Endothelial cell (in vitro differentiated cells): ENCODE measurements around the gene METTL13. TPM values are rescaled to one million over a fixed set of nuclear protein-coding genes. Genes with fewer than 3 reads are reported as not detected.

ENCODE experiments used
- DNase-seq: peaks from one replicate; pipeline ENCODE4 v3.0.0; 2021; ENCODE audit warnings: low spot score
- H3K27ac Mint-ChIP-seq: one replicate; pipeline ENCODE4 v1.8.0; 2021; ENCODE audit warnings: mixed read lengths, inconsistent platforms; ENCODE audit not compliant: unreplicated experiment
- H3K27me3 Mint-ChIP-seq: one replicate; pipeline ENCODE4 v1.8.0; 2021; ENCODE audit warnings: mild to moderate bottlenecking, moderate library complexity, mixed read lengths, inconsistent platforms; ENCODE audit not compliant: unreplicated experiment
- H3K36me3 Mint-ChIP-seq: one replicate; pipeline ENCODE4 v1.8.0; 2021; ENCODE audit warnings: mild to moderate bottlenecking, low read depth, mixed read lengths, inconsistent platforms; ENCODE audit not compliant: unreplicated experiment
- H3K4me1 Mint-ChIP-seq: one replicate; pipeline ENCODE4 v1.8.0; 2021; ENCODE audit warnings: mild to moderate bottlenecking, mixed read lengths, inconsistent platforms; ENCODE audit not compliant: unreplicated experiment
- H3K4me3 Mint-ChIP-seq: one replicate; pipeline ENCODE4 v1.8.0; 2021; ENCODE audit warnings: mild to moderate bottlenecking, mixed read lengths, inconsistent platforms; ENCODE audit not compliant: unreplicated experiment
- H3K9me3 Mint-ChIP-seq: one replicate; pipeline ENCODE4 v1.8.0; 2021; ENCODE audit warnings: mixed read lengths, inconsistent platforms; ENCODE audit not compliant: unreplicated experiment
- CTCF ChIP-seq: fragments of 200-600 bp; sonication (generic); IDR thresholded peaks from one replicate; pipeline ENCODE4 v1.5.0; 2021; ENCODE audit warnings: antibody characterized with exemption; ENCODE audit not compliant: unreplicated experiment
- total RNA-seq: library from RNA; stranded (reverse); fragmentation: NEBNext Ultra II Directional; extraction: Animal tissue kit (Norgen Biotek cat#: 25700); gene quantifications from one replicate; pipeline ENCODE4 v1.2.1, GENCODE V29; 2021; ENCODE audit not compliant: unreplicated experiment

Gene METTL13
- total RNA-seq, 1 donor from 2014 or later, result 22.1 TPM

DNA sequence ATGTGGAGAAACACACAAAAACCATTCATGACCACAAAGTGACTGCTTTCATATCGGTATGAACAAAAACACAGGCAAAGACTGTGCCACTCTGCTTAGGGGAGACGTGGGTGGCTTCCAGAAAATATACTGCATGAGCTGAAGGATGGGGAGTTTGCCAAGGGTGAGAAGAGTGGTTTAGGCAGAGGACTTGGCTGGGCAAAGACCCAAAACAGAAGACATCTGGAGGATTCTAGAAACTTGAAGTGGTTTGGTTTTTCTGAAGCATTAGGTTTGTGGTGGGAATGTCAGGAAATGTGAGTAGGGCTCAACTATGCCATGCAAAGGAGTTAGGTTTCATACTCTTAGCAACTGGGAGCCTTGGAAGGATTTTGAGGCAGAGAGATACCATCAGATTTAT is 33.2 kb downstream of the METTL13 start:
- Mint-ChIP-seq H3K36me3 (peaks cover 4% of the 10 kb centered on the region), H3K4me1 (peaks cover 3% of the 10 kb centered on the region), H3K27ac (no peak overlapping the region), H3K9me3 (no peaks in the 10 kb centered on the region), H3K27me3 (peaks cover 4% of the 10 kb centered on the region), H3K4me3 (no peak overlapping the region)
- no peak for DNase-seq
- no peak for TF ChIP-seq CTCF

DNA sequence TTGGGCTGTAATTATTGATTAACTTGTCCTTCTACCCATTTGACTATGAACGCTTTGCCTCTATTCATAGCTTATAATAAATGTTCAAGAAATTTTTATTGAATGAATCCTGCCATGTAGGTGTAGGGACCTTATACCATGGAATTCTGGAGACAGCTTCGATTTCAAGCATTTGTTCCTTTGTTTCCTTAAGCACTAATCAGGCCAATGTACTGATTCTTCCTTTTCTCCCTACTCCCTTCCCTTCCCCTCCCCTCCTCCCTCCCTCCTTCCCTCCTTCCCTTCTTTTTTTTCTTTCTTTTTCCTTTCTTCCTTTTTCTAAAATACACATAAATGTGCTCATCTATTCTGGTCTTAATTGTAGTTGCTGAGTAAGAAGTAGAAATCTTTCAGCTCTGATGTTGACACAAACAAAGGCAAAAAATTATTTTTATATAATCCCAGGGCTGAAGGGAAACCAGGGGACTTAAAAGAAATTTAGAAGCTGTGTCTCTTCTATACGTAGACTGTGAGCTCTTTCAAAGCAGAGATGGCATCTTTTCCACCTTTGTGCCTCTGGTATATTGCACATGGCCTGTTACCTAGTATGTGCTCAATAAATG is 34.9 kb downstream of the METTL13 start:
- H3K27ac Mint-ChIP-seq, result no peak overlapping the region
- H3K36me3 Mint-ChIP-seq, result peaks cover 4% of the 10 kb centered on the region
- peaks cover 3% of the 10 kb centered on the region for H3K4me1 Mint-ChIP-seq
- no peak for DNase-seq
- no peaks in the 10 kb centered on the region for H3K9me3 Mint-ChIP-seq
- TF ChIP-seq CTCF, result no peak
- peaks cover 4% of the 10 kb centered on the region for H3K27me3 Mint-ChIP-seq
- no peak overlapping the region for H3K4me3 Mint-ChIP-seq

GRCh38 chr1:171817511-171818265 is 36.2 kb downstream of the METTL13 start:
- no peaks in the 10 kb centered on the region for H3K9me3 Mint-ChIP-seq
- no peak overlapping the region for H3K27ac Mint-ChIP-seq
- DNase-seq, result no peak
- H3K4me3 Mint-ChIP-seq, result no peak overlapping the region
- no peak for TF ChIP-seq CTCF
- peaks cover 3% of the 10 kb centered on the region for H3K4me1 Mint-ChIP-seq
- H3K36me3 Mint-ChIP-seq, result peaks cover 4% of the 10 kb centered on the region
- peaks cover 4% of the 10 kb centered on the region for H3K27me3 Mint-ChIP-seq

GRCh38 chr1:171819946-171820345 is 38.5 kb downstream of the METTL13 start:
- H3K4me1 Mint-ChIP-seq, result peaks cover 3% of the 10 kb centered on the region
- H3K27ac Mint-ChIP-seq, result no peak overlapping the region
- no peak for DNase-seq
- no peak overlapping the region for H3K4me3 Mint-ChIP-seq
- peaks cover 5% of the 10 kb centered on the region for H3K36me3 Mint-ChIP-seq
- TF ChIP-seq CTCF, result no peak
- peaks cover 4% of the 10 kb centered on the region for H3K27me3 Mint-ChIP-seq
- H3K9me3 Mint-ChIP-seq, result no peaks in the 10 kb centered on the region

DNA sequence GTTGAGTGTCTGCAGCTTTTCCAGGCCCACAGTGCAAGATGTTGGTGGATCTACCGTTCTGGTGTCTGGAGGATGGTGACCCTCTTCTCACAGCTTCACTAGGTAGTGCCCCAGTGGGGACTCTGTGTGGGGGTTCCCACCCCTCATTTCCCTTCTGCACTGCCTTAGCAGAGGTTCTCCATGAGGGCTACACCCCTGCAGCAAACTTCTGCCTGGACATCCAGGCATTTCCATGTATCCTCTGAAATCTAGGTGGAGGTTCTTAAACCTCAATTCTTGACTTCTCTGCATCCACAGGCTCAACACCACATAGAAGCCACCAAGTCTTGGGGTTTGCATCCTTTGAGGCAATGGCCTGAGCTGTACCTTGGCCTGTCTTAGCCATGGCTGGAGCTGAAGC is 45.5 kb downstream of the METTL13 start:
- Mint-ChIP-seq H3K27ac (no peak overlapping the region), H3K36me3 (peaks cover 25% of the 10 kb centered on the region), H3K4me1 (no peaks in the 10 kb centered on the region), H3K4me3 (no peak overlapping the region), H3K9me3 (peaks cover 7% of the 10 kb centered on the region), H3K27me3 (peaks cover 1% of the 10 kb centered on the region)
- DNase-seq, result no peak
- no peak for TF ChIP-seq CTCF
